Tibial nerve (tissue), 3 donors: ENCODE measurements around the gene EEA1.

ENCODE experiments used
- CTCF ChIP-seq, 5 experiments: fragments of 200-600 bp in 3 of 5; fragments of 450-650 bp in 2 of 5; sonication (generic) in 3 of 5; IDR thresholded peaks; one replicate each; pipeline ENCODE4 v1.5.1; 2016 to 2019; ENCODE audit warnings: antibody characterized with exemption in 5 of 5, mild to moderate bottlenecking in 3 of 5, moderate library complexity in 2 of 5
- POLR2A ChIP-seq, 2 donors: fragments of 450-650 bp; IDR thresholded peaks; one replicate each; pipeline ENCODE4 v1.6.1; 2017; ENCODE audit warnings: antibody characterized with exemption in 2 of 2, mild to moderate bottlenecking in 2 of 2, moderate library complexity in 2 of 2

DNA sequence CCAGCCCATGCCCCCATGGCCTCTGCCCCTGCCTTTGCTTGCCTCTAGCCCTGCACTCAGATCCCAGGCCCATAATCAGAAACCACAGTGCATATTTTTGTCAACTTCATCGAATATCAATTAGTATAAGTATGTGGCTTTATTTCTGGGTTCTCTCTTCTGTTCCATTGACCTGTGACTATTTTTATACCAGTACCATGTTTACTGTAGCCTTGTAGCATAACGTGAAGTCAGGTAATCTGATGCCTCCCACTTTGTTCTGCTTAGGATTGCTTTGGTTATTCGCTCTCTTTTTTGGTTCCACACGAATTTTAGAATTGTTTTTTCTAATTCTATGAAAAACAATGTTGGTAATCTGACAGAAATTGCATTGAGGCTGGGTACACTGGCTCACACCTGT, 14.9 kb downstream of the EEA1 start:
- TF ChIP-seq CTCF (IDR thresholded peaks at IDR 0.05): no peak
- no peak for TF ChIP-seq POLR2A (IDR thresholded peaks at IDR 0.05)
